ENCODE measurements around the gene RBBP5.

DNA sequence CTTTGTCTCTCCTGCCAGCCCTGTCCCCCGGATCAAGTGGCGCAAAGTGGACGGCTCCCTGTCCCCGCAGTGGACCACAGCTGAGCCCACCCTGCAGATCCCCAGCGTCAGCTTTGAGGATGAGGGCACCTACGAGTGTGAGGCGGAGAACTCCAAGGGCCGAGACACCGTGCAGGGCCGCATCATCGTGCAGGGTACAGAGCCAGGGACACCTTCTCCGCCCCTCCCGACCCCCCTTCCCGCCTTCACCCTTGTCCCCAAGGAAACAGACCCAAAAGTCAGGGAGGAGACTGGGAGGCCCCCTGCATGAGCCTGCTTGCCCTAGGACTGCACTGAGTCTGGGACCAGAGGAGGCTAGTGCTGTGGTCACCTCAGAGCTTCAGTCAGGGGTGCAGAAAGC lies 60.6 kb downstream of the RBBP5 start:
- no peak for TF ChIP-seq POLR2A (IDR thresholded peaks at IDR 0.05)
- TF ChIP-seq, protein P1, sequence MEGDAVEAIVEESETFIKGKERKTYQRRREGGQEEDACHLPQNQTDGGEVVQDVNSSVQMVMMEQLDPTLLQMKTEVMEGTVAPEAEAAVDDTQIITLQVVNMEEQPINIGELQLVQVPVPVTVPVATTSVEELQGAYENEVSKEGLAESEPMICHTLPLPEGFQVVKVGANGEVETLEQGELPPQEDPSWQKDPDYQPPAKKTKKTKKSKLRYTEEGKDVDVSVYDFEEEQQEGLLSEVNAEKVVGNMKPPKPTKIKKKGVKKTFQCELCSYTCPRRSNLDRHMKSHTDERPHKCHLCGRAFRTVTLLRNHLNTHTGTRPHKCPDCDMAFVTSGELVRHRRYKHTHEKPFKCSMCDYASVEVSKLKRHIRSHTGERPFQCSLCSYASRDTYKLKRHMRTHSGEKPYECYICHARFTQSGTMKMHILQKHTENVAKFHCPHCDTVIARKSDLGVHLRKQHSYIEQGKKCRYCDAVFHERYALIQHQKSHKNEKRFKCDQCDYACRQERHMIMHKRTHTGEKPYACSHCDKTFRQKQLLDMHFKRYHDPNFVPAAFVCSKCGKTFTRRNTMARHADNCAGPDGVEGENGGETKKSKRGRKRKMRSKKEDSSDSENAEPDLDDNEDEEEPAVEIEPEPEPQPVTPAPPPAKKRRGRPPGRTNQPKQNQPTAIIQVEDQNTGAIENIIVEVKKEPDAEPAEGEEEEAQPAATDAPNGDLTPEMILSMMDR (IDR thresholded peaks at IDR 0.05 in 4 of 5, conservative IDR thresholded peaks at IDR 0.05 in 1 of 5): no peak

Measured in gastrocnemius medialis (tissue), 4 donors.